HCT116 (cell line): ENCODE measurements around the gene KCNS3. TPM values are rescaled to one million over a fixed set of nuclear protein-coding genes. Genes with fewer than 3 reads are reported as not detected.

Source experiments
- ATAC-seq: fragments of 200-7000 bp; cut with Tn5 transposase; 2 replicates; pipeline ENCODE4 v1.9.1; 2020; ENCODE audit warnings: mild to moderate bottlenecking, moderate library complexity
- BruUV-seq: library from RNA; stranded (reverse); fragments of 400-500 nt; replicated peaks from 2 replicates; lab custom pipeline; 2021; lab: Mats Ljungman, UMichigan
- CTCF ChIA-PET: fragments of 300-600 bp; sonication (Branson Sonifier 250); formaldehyde crosslinking; loops from one replicate; lab custom pipeline; 2021; ENCODE audit warnings: antibody characterized with exemption; lab: Charles Lee
- POLR2A ChIA-PET: fragments of 300-600, 350-600 bp; sonication (Branson Sonifier 250); formaldehyde crosslinking; loops from one replicate; lab custom pipeline; 2021; ENCODE audit warnings: antibody characterized with exemption; lab: Charles Lee
- RAD21 ChIA-PET, 2 experiments: fragments of 300-600 bp; sonication (Branson Sonifier 250); formaldehyde crosslinking; loops; one replicate each; lab custom pipeline; 2023; ENCODE audit warnings: low total read pairs in 2 of 2; ENCODE audit not compliant: uncharacterized antibody in 2 of 2, unreplicated experiment in 2 of 2, low non-redundant PET in 1 of 2; lab: Charles Lee
- DNase-seq: peaks from one replicate; pipeline ENCODE4 v3.0.0-alpha.2; 2010; ENCODE audit warnings: low read depth, low spot score
- H2AFZ ChIP-seq: fragments of 200-600 bp; shearing (Covaris generic), sonication (generic); 2 replicates; pipeline ENCODE4 v1.6.1; 2017; ENCODE audit warnings: low read depth, mixed run types, mixed read lengths, antibody characterized with exemption, low read length; ENCODE audit not compliant: poor library complexity, severe bottlenecking
- H3K27ac ChIP-seq: 2 replicates; pipeline ENCODE4 v1.5.1; 2012; ENCODE audit warnings: low read depth, low read length
- H3K27me3 ChIP-seq: fragments of 200-600 bp; sonication (generic); 2 replicates; pipeline ENCODE4 v1.6.1; 2016; ENCODE audit warnings: mixed run types, low read length, mixed read lengths; ENCODE audit not compliant: insufficient read depth
- H3K36me3 ChIP-seq, 2 experiments: fragments of 200-500 bp in 1 of 2; fragments of 200-600 bp in 1 of 2; sonication (Bioruptor generic) in 1 of 2; sonication (generic) in 1 of 2; 2 replicates each; pipeline versions ENCODE4 v1.5.1 to v1.6.1; 2014 to 2016; ENCODE audit warnings: low read length in 2 of 2, inconsistent platforms in 1 of 2, mixed read lengths in 1 of 2, mixed run types in 1 of 2; ENCODE audit not compliant: insufficient read depth in 2 of 2, control insufficient read depth in 1 of 2
- H3K4me1 ChIP-seq, 2 experiments: fragments of 200-600 bp in 1 of 2; sonication (generic) in 1 of 2; 2 replicates each; pipeline versions ENCODE4 v1.5.1 to v1.6.1; 2012 to 2017; ENCODE audit warnings: low read length in 2 of 2, inconsistent platforms in 1 of 2, mild to moderate bottlenecking in 1 of 2, mixed read lengths in 1 of 2, mixed run types in 1 of 2, moderate library complexity in 1 of 2; ENCODE audit not compliant: insufficient read depth in 2 of 2, control insufficient read depth in 1 of 2
- H3K4me2 ChIP-seq: fragments of 200-600 bp; sonication (generic); 2 replicates; pipeline ENCODE4 v1.6.1; 2017; ENCODE audit warnings: mixed run types, low read length, mixed read lengths
- H3K4me3 ChIP-seq, 2 experiments: fragments of 200-600 bp in 1 of 2; sonication (generic) in 1 of 2; replicated peaks in 1 of 2; 2 replicates each; pipeline ENCODE4 v1.5.1; 2011 to 2016; ENCODE audit warnings: low read length in 2 of 2, control low read depth in 1 of 2, low read depth in 1 of 2, mild to moderate bottlenecking in 1 of 2, mixed read lengths in 1 of 2, mixed run types in 1 of 2
- H3K79me2 ChIP-seq: fragments of 200-600 bp; sonication (generic); 2 replicates; pipeline ENCODE4 v1.6.1; 2017; ENCODE audit warnings: mild to moderate bottlenecking, mixed run types, low read length, moderate library complexity, mixed read lengths; ENCODE audit not compliant: insufficient read depth
- H3K9ac ChIP-seq: fragments of 200-600 bp; sonication (generic); 2 replicates; pipeline ENCODE4 v1.6.1; 2016; ENCODE audit warnings: low read length, mixed read lengths
- H3K9me2 ChIP-seq: fragments of 200-600 bp; sonication (generic), shearing (Covaris generic); 2 replicates; pipeline ENCODE4 v1.6.1; 2017; ENCODE audit warnings: mixed run types, mild to moderate bottlenecking, moderate library complexity; ENCODE audit not compliant: insufficient read depth
- H3K9me3 ChIP-seq, 2 experiments: fragments of 200-500 bp in 1 of 2; fragments of 200-600 bp in 1 of 2; sonication (Bioruptor generic) in 1 of 2; sonication (generic) in 1 of 2; 2 replicates each; pipeline ENCODE4 v1.6.1; 2014 to 2017; ENCODE audit warnings: low read length in 2 of 2, mixed read lengths in 2 of 2, inconsistent platforms in 1 of 2, low read depth in 1 of 2, mild to moderate bottlenecking in 1 of 2, mixed run types in 1 of 2, moderate library complexity in 1 of 2; ENCODE audit not compliant: control insufficient read depth in 1 of 2, insufficient read depth in 1 of 2
- H4K20me1 ChIP-seq: fragments of 200-600 bp; sonication (generic), shearing (Covaris generic); 2 replicates; pipeline ENCODE4 v1.6.1; 2017; ENCODE audit warnings: mixed run types, mild to moderate bottlenecking, moderate library complexity; ENCODE audit not compliant: insufficient read depth
- CBX3 ChIP-seq: IDR thresholded peaks from 2 replicates; pipeline ENCODE4 v1.6.1; 2012; ENCODE audit warnings: low read depth
- CEBPB ChIP-seq: IDR thresholded peaks from 2 replicates; pipeline ENCODE4 v1.6.1; 2012; ENCODE audit warnings: low read depth
- EGR1 ChIP-seq: IDR thresholded peaks from 2 replicates; pipeline ENCODE4 v1.6.1; 2012; ENCODE audit warnings: low read depth
- ELF1 ChIP-seq: IDR thresholded peaks from 2 replicates; pipeline ENCODE4 v1.6.1; 2012; ENCODE audit warnings: low read depth, borderline replicate concordance
- EZH2 ChIP-seq: fragments of 200-600 bp; sonication (generic); IDR thresholded peaks from 2 replicates; pipeline ENCODE4 v1.6.1; 2017; ENCODE audit warnings: antibody characterized with exemption, mixed run types
- EZH2phosphoT487 ChIP-seq: fragments of 200-600 bp; IDR thresholded peaks from 2 replicates; pipeline ENCODE4 v1.6.1; 2018; ENCODE audit warnings: antibody characterized with exemption, borderline replicate concordance
- FOSL1 ChIP-seq: IDR thresholded peaks from 2 replicates; pipeline ENCODE4 v1.6.1; 2012; ENCODE audit warnings: low read depth
- POLR2A ChIP-seq: IDR thresholded peaks from 2 replicates; pipeline ENCODE4 v1.7.0; 2011; ENCODE audit warnings: borderline replicate concordance; ENCODE audit not compliant: insufficient read depth, insufficient read length; ENCODE audit errors: extremely low read depth
- POLR2AphosphoS5 ChIP-seq: IDR thresholded peaks from 2 replicates; pipeline ENCODE4 v1.6.1; 2011; ENCODE audit warnings: mild to moderate bottlenecking, low read depth, low read length, moderate library complexity
- RAD21 ChIP-seq: IDR thresholded peaks from 2 replicates; pipeline ENCODE4 v1.6.1; 2012; ENCODE audit warnings: low read depth, mild to moderate bottlenecking
- SP1 ChIP-seq: IDR thresholded peaks from 2 replicates; pipeline ENCODE4 v1.6.1; 2012; ENCODE audit warnings: low read depth
- TCF7L2 ChIP-seq: IDR thresholded peaks from 2 replicates; pipeline ENCODE4 v1.7.0; 2011; ENCODE audit warnings: borderline replicate concordance, inconsistent platforms; ENCODE audit not compliant: insufficient read depth, insufficient read length; ENCODE audit errors: extremely low read depth
- YY1 ChIP-seq: IDR thresholded peaks from 2 replicates; pipeline ENCODE4 v1.6.1; 2011; ENCODE audit warnings: low read length, low read depth, moderate library complexity, mild to moderate bottlenecking; ENCODE audit not compliant: insufficient replicate concordance; ENCODE audit errors: extremely low read depth
- ZFX ChIP-seq: fragments of 450-650 bp; IDR thresholded peaks from 2 replicates; pipeline ENCODE4 v1.6.1; 2017
- ZNF274 ChIP-seq: fragments of 200-500 bp; sonication (Bioruptor generic); IDR thresholded peaks from 2 replicates; pipeline ENCODE4 v1.6.1; 2014; ENCODE audit warnings: mild to moderate bottlenecking, low read depth, low read length, inconsistent platforms
- intact Hi-C: fragments of 100-400 bp; cut with micrococcal nuclease; formaldehyde crosslinking; loops from 2 replicates; pipeline ENCODE4 v1.10.0; 2022
- total RNA-seq: library from RNA; stranded (reverse); gene quantifications from one replicate; pipeline ENCODE4 v1.2.1, GENCODE V29; 2021; ENCODE audit not compliant: unreplicated experiment
- TF ChIP-seq, protein P1 (sequence below), 3 experiments: fragments of 200-600 bp in 1 of 3; sonication (generic) in 1 of 3; IDR thresholded peaks in 2 of 3; conservative IDR thresholded peaks in 1 of 3; 2 replicates each; pipeline ENCODE4 v1.5.1; 2012 to 2017; ENCODE audit warnings: low read depth in 2 of 3, low read length in 2 of 3, antibody characterized with exemption in 1 of 3, borderline replicate concordance in 1 of 3, control low read depth in 1 of 3, mild to moderate bottlenecking in 1 of 3, mixed read lengths in 1 of 3, mixed run types in 1 of 3, moderate library complexity in 1 of 3; ENCODE audit not compliant: insufficient read depth in 1 of 3
- TF ChIP-seq, protein P2 (sequence below): IDR thresholded peaks from 2 replicates; pipeline ENCODE4 v1.6.1; 2012
- TF ChIP-seq, protein P3 (sequence below): IDR thresholded peaks from 2 replicates; pipeline ENCODE4 v1.6.1; 2012
- TF ChIP-seq, protein P4 (sequence below): IDR thresholded peaks from 2 replicates; pipeline ENCODE4 v1.6.1; 2011; ENCODE audit warnings: mild to moderate bottlenecking, low read length, moderate library complexity; ENCODE audit not compliant: insufficient replicate concordance; ENCODE audit errors: extremely low read depth

Gene KCNS3
- total RNA-seq, 1 experiment from 2014 or later = 5.2 TPM

DNA sequence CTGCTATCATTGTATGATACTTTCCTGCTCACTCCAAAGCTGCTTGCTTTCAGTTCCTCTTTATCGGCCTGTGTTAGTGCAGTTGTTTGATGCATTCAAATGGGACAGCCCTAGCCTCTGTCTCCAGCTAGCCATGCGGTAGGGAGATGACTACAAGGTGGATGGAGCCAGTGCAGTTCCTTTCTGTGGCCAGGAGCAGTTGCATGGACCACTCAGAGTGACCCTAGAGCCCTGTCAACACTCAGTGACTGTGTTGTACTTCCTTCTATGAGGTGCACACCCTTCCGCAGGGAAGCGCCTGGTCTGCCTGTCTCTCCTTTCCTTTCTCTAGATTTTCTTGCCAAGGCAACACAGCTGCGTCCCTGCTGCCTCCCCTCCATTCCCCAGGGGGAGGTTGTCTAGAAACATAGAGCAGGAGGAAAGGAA is 33.8 kb downstream of the KCNS3 start:
- intact Hi-C loops = no loop called here
- RAD21 ChIA-PET = no interaction called here
- no peaks in the 10 kb centered on the region for H3K4me1 ChIP-seq
- H3K9me3 ChIP-seq = no peaks in the 10 kb centered on the region
- TF ChIP-seq CBX3 (no peak), CEBPB (no peak), RAD21 (no peak)
- no peak overlapping the region for H3K9ac ChIP-seq
- CTCF ChIA-PET = no interaction called here
- ATAC-seq (no peak), DNase-seq (no peak)
- no peaks in the 10 kb centered on the region for H3K36me3 ChIP-seq
- BruUV-seq = no TSS peak
- H3K27ac ChIP-seq = no peak overlapping the region
- no peaks in the 10 kb centered on the region for H4K20me1 ChIP-seq
- POLR2A ChIA-PET = no interaction called here
- H3K9me2 ChIP-seq = no peaks in the 10 kb centered on the region
- H3K79me2 ChIP-seq = no peaks in the 10 kb centered on the region
- H2AFZ ChIP-seq = no peak overlapping the region
- H3K4me2 ChIP-seq = no peak overlapping the region
- no peaks in the 10 kb centered on the region for H3K27me3 ChIP-seq
- no peak overlapping the region for H3K4me3 ChIP-seq

DNA sequence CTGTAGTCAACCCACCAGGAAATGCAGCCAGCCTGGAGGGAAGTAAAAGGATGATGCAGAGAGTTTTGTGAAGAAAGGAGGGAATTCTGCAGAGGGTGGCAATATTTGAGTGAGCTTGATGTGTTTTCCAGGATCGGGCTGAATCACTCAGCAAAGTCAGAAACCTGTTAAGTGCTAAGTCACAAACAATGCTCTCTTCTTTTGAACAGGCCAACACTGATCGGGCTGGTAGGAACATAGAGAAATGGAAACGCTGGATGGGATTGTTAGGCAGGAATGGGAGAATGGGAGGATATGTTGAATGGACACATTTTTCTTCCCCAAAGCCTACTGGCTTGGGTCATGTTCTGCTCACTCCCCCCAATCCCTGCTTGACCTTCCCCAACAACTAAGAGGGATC is 36.6 kb downstream of the KCNS3 start:
- ChIA-PET POLR2A (no interaction called here), RAD21 (no interaction called here), CTCF (no interaction called here)
- Histone ChIP-seq H3K9me3 (no peaks in the 10 kb centered on the region), H3K4me1 (no peaks in the 10 kb centered on the region), H2AFZ (no peak overlapping the region), H3K4me2 (no peak overlapping the region), H3K27me3 (no peaks in the 10 kb centered on the region), H3K9ac (no peak overlapping the region), H3K4me3 (no peak overlapping the region), H3K79me2 (no peaks in the 10 kb centered on the region), H4K20me1 (no peaks in the 10 kb centered on the region), H3K36me3 (no peaks in the 10 kb centered on the region), H3K9me2 (no peaks in the 10 kb centered on the region), H3K27ac (no peak overlapping the region)
- no peak for DNase-seq
- no peak for ATAC-seq
- intact Hi-C loops = no loop called here
- no TSS peak for BruUV-seq
- TF ChIP-seq SP1 (no peak), EZH2 (no peak), ZFX (no peak), ZNF274 (no peak), YY1 (no peak), TCF7L2 (no peak), EGR1 (no peak), POLR2AphosphoS5 (no peak), EZH2phosphoT487 (no peak), FOSL1 (no peak), POLR2A (no peak), ELF1 (no peak)
- TF ChIP-seq, protein P1, sequence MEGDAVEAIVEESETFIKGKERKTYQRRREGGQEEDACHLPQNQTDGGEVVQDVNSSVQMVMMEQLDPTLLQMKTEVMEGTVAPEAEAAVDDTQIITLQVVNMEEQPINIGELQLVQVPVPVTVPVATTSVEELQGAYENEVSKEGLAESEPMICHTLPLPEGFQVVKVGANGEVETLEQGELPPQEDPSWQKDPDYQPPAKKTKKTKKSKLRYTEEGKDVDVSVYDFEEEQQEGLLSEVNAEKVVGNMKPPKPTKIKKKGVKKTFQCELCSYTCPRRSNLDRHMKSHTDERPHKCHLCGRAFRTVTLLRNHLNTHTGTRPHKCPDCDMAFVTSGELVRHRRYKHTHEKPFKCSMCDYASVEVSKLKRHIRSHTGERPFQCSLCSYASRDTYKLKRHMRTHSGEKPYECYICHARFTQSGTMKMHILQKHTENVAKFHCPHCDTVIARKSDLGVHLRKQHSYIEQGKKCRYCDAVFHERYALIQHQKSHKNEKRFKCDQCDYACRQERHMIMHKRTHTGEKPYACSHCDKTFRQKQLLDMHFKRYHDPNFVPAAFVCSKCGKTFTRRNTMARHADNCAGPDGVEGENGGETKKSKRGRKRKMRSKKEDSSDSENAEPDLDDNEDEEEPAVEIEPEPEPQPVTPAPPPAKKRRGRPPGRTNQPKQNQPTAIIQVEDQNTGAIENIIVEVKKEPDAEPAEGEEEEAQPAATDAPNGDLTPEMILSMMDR (IDR thresholded peaks at IDR 0.05 in 2 of 3, conservative IDR thresholded peaks at IDR 0.05 in 1 of 3; ENCODE audit: borderline replicate concordance in 1 of 3, insufficient read depth in 1 of 3, low read depth in 2 of 3, low read length in 2 of 3) = no peak
- TF ChIP-seq, protein P2, sequence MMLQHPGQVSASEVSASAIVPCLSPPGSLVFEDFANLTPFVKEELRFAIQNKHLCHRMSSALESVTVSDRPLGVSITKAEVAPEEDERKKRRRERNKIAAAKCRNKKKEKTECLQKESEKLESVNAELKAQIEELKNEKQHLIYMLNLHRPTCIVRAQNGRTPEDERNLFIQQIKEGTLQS = no peak
- TF ChIP-seq, protein P3, sequence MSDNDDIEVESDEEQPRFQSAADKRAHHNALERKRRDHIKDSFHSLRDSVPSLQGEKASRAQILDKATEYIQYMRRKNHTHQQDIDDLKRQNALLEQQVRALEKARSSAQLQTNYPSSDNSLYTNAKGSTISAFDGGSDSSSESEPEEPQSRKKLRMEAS = no peak
- TF ChIP-seq, protein P4, sequence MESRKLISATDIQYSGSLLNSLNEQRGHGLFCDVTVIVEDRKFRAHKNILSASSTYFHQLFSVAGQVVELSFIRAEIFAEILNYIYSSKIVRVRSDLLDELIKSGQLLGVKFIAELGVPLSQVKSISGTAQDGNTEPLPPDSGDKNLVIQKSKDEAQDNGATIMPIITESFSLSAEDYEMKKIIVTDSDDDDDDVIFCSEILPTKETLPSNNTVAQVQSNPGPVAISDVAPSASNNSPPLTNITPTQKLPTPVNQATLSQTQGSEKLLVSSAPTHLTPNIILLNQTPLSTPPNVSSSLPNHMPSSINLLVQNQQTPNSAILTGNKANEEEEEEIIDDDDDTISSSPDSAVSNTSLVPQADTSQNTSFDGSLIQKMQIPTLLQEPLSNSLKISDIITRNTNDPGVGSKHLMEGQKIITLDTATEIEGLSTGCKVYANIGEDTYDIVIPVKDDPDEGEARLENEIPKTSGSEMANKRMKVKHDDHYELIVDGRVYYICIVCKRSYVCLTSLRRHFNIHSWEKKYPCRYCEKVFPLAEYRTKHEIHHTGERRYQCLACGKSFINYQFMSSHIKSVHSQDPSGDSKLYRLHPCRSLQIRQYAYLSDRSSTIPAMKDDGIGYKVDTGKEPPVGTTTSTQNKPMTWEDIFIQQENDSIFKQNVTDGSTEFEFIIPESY = no peak
